ENCODE measurements around the gene SSUH2.
A peak's percentile ranks its signal among the peaks of the same experiment; 100 is the strongest.

The SSUH2 gene

GRCh38 chr3:8639659-8640000 lies 5.0 kb downstream of the SSUH2 start:
- DNase-seq = no peak

- DNase-seq = no peak
Measured at GRCh38 chr3:8638994-8639658, 5.5 kb downstream of the SSUH2 start.

GRCh38 chr3:8637348-8637747 lies 7.2 kb downstream of the SSUH2 start:
- no peak for DNase-seq

GRCh38 chr3:8635631-8636030 lies 9.0 kb downstream of the SSUH2 start:
- DNase-seq = no peak

- DNase-seq = no peak
Measured at GRCh38 chr3:8635125-8635524, 9.5 kb downstream of the SSUH2 start.

GRCh38 chr3:8632402-8633237 lies 12.0 kb downstream of the SSUH2 start:
- DNase-seq = no peak

- no peak for DNase-seq
Measured at GRCh38 chr3:8631661-8632060, 12.9 kb downstream of the SSUH2 start.

GRCh38 chr3:8629151-8630021 lies 15.2 kb downstream of the SSUH2 start:
- peak; percentile 77 for DNase-seq

GRCh38 chr3:8627949-8628348 lies 16.6 kb downstream of the SSUH2 start:
- DNase-seq = no peak

GRCh38 chr3:8627201-8627940 lies 17.2 kb downstream of the SSUH2 start:
- no peak for DNase-seq

GRCh38 chr3:8625991-8626390 lies 18.6 kb downstream of the SSUH2 start:
- no peak for DNase-seq

GRCh38 chr3:8624612-8625011 lies 20.0 kb downstream of the SSUH2 start:
- no peak for DNase-seq

GRCh38 chr3:8623741-8624140 lies 20.9 kb downstream of the SSUH2 start:
- no peak for DNase-seq

GRCh38 chr3:8622873-8623691 lies 21.5 kb downstream of the SSUH2 start:
- peak; percentile 64 for DNase-seq

GRCh38 chr3:8621872-8622271 lies 22.7 kb downstream of the SSUH2 start:
- no peak for DNase-seq

GRCh38 chr3:8621141-8621540 lies 23.5 kb downstream of the SSUH2 start:
- no peak for DNase-seq

- DNase-seq = no peak
Measured at GRCh38 chr3:8619548-8619947, 25.1 kb downstream of the SSUH2 start.

- DNase-seq = no peak
Measured at GRCh38 chr3:8618950-8619349, 25.6 kb downstream of the SSUH2 start.

GRCh38 chr3:8617921-8618320 lies 26.7 kb downstream of the SSUH2 start:
- no peak for DNase-seq

- no peak for DNase-seq
Measured at GRCh38 chr3:8610951-8611350, 33.6 kb downstream of the SSUH2 start.

- no peak for DNase-seq
Measured at GRCh38 chr3:8608791-8609467, 35.7 kb downstream of the SSUH2 start.

All from activated CD4-positive, alpha-beta T cell treated with anti-CD3 and anti-CD28 coated beads for 48 hours (primary cell).